ENCODE measurements around the gene HOXD8.

HOXD8 gene

DNA sequence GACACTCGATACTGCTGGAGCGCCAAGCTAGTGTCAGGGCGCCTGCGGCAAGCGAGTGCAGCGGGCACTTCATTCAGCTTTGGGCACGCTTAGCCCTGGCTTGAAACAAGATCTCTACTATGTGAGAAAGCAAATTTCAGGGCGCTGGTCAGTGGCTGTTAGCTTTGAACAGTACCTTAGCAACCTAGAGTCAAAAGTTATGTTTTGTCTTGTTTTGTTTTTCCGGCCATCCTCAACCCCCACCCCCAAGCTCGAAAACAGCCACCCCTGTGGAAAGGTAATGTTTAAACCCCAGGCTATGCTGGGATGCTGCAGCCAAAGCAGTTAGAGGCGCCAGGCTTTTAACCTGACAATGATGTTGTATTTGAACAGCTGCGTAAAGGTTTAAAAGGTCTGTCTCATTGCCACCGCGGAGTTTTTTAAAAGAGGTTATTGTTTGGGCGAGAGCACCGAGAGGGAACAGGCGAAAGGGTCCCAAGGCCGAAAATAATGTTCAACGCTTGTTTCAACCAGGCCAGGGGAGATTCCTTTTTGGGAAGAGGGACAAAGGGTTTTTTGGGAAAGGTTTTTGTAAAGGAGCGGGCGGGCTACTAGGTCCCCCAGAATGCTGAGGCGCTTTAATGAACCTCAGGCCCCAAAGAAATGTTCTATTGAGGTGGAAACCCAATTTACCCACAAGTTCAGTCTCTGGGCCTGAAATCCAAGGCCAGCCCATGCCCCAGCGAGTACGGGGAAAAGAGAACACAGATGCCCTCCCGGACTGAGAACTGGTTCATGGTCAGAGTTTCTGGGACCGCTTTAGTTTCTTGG lies 15.2 kb upstream of the HOXD8 start:
- Mint-ChIP-seq H3K9me3 (peaks cover 3% of the 10 kb centered on the region), H3K4me3 (no peak overlapping the region), H3K27ac (no peak overlapping the region), H3K36me3 (ENCODE audit: low read depth) (no peaks in the 10 kb centered on the region), H3K4me1 (ENCODE audit: low read depth) (peaks cover 9% of the 10 kb centered on the region), H3K27me3 (peaks cover 98% of the 10 kb centered on the region)
- no peak for DNase-seq

- H3K9me3 Mint-ChIP-seq = peaks cover 3% of the 10 kb centered on the region
Observed at GRCh38 chr2:176114930-176115625, 14.4 kb upstream of the HOXD8 start.

DNA sequence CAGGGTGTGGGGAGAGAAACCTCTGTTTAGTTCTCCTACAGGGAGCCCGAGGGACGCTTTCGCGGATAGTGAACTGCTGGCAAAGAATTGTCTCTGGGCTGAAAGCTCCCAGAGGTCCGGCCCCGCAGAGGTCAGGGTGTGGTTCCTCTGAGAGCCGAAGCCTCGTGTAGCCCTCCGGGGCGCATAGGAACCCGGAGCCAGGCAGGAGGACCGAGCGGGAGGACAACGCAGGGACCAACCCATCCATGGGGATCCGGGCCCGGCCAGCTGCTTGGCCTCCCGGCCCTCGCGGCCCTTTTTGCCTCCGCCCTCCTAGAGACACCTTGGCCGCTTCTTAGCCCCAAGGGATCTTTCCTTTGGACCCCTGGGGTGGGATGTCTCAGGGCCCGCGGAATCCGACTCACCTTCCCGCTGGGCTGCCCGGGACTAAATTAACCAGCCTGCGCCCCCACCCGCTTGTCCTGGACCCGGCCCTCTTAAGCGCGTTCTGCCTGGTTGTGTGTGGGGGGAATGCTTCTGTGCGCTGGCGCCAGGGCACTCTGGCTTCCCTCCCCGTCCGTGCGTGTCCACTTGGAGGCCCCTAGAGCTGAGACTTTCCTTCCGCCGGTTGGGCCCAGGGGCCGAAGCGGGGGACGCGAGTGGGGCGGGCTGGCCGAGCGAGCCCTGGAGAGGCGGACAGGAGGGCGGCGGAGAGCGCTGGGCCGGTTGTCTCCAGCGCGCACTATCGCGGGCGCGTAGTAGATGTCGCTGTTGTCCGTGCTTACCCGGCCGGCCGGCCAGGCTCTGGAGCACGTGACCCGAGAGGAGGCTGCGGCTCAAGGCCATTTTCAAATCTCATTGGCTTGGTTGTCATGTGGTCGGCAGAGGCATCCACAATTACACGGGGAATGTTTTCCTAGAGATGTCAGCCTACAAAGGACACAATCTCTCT lies 13.4 kb upstream of the HOXD8 start, which contains the start of gene HOXD10:
Gene HOXD10 (plus strand): TSS at position 896 of the 931 bp plus-strand sequence. CDS start 56 bp downstream, outside the sequence.
- Mint-ChIP-seq H3K9me3 (peaks cover 3% of the 10 kb centered on the region), H3K36me3 (ENCODE audit: low read depth) (no peaks in the 10 kb centered on the region), H3K27ac (no peak within 1 kb of the TSS), H3K4me3 (no peak within 1 kb of the TSS), H3K27me3 (peaks cover 98% of the 10 kb centered on the region), H3K4me1 (ENCODE audit: low read depth) (peaks cover 7% of the 10 kb centered on the region)
- DNase-seq = no peak

More at GRCh38 chr2:176114930-176115625, 14.4 kb upstream of the HOXD8 start:
- Mint-ChIP-seq H3K36me3 (ENCODE audit: low read depth) (no peaks in the 10 kb centered on the region), H3K27me3 (peaks cover 98% of the 10 kb centered on the region), H3K27ac (no peak overlapping the region), H3K4me1 (ENCODE audit: low read depth) (peaks cover 8% of the 10 kb centered on the region), H3K4me3 (no peak overlapping the region)
- no peak for DNase-seq

- no peak overlapping the region for H3K27ac Mint-ChIP-seq
- no peak overlapping the region for H3K4me3 Mint-ChIP-seq
- peaks cover 95% of the 10 kb centered on the region for H3K27me3 Mint-ChIP-seq
- DNase-seq = no peak
- peaks cover 3% of the 10 kb centered on the region for H3K9me3 Mint-ChIP-seq
- no peaks in the 10 kb centered on the region for H3K36me3 Mint-ChIP-seq (ENCODE audit: low read depth)
- peaks cover 4% of the 10 kb centered on the region for H3K4me1 Mint-ChIP-seq (ENCODE audit: low read depth)
Observed at GRCh38 chr2:176117162-176117822, 12.2 kb upstream of the HOXD8 start.

GRCh38 chr2:176117823-176118371 lies 11.6 kb upstream of the HOXD8 start:
- Mint-ChIP-seq H3K36me3 (ENCODE audit: low read depth) (no peaks in the 10 kb centered on the region), H3K4me1 (ENCODE audit: low read depth) (peaks cover 6% of the 10 kb centered on the region), H3K9me3 (peaks cover 3% of the 10 kb centered on the region), H3K27me3 (peaks cover 92% of the 10 kb centered on the region), H3K4me3 (no peak overlapping the region), H3K27ac (no peak overlapping the region)
- DNase-seq = no peak

GRCh38 chr2:176118601-176119339 lies 10.7 kb upstream of the HOXD8 start:
- H3K27ac Mint-ChIP-seq = no peak overlapping the region
- no peak for DNase-seq

DNA sequence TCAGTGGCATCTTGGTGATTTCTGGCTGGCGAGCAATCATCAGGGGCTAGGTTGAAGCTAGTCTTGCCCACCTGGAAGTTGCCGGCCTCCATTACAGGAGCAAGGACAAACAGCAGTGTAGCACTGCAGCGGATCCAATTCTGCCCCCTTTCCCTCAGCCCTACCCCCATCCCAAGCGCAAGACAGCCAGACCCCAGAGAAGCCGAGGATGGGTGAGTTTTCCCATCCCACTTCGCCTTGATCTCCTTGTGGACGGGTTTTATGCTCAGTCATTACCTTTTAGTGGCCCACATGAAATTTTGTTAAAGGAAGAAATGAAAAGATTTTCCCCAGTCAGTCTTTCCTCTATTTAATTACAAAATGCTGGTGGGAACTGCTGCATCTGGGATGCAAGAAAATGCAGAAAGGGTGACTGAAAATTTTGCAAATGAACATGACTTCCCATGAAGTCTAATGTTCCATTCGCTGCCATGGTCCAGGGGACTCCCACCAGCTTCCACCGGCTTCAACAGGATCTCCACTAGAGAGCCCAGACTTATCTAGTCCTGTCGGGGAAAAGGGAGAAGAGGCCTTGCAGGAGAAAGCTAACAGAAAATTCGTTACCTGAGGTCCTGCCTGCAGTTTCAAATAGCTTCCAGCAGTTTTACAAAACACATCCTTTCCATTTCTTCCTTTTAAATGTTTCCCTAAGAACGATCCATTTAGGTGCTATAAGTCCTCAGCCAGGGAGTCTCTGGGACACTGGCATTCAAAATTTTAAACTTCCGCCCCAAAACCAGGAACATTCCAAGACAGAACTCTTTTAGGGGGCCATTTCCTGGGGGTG lies 8.9 kb upstream of the HOXD8 start:
- Mint-ChIP-seq H3K27me3 (peaks cover 91% of the 10 kb centered on the region), H3K4me3 (no peak overlapping the region), H3K36me3 (ENCODE audit: low read depth) (no peaks in the 10 kb centered on the region), H3K4me1 (ENCODE audit: low read depth) (peaks cover 13% of the 10 kb centered on the region), H3K9me3 (peaks cover 3% of the 10 kb centered on the region), H3K27ac (no peak overlapping the region)
- DNase-seq = no peak

More at GRCh38 chr2:176118601-176119339, 10.7 kb upstream of the HOXD8 start:
- Mint-ChIP-seq H3K4me3 (no peak overlapping the region), H3K4me1 (ENCODE audit: low read depth) (peaks cover 10% of the 10 kb centered on the region), H3K27me3 (peaks cover 91% of the 10 kb centered on the region), H3K9me3 (peaks cover 3% of the 10 kb centered on the region), H3K36me3 (ENCODE audit: low read depth) (no peaks in the 10 kb centered on the region)

DNA sequence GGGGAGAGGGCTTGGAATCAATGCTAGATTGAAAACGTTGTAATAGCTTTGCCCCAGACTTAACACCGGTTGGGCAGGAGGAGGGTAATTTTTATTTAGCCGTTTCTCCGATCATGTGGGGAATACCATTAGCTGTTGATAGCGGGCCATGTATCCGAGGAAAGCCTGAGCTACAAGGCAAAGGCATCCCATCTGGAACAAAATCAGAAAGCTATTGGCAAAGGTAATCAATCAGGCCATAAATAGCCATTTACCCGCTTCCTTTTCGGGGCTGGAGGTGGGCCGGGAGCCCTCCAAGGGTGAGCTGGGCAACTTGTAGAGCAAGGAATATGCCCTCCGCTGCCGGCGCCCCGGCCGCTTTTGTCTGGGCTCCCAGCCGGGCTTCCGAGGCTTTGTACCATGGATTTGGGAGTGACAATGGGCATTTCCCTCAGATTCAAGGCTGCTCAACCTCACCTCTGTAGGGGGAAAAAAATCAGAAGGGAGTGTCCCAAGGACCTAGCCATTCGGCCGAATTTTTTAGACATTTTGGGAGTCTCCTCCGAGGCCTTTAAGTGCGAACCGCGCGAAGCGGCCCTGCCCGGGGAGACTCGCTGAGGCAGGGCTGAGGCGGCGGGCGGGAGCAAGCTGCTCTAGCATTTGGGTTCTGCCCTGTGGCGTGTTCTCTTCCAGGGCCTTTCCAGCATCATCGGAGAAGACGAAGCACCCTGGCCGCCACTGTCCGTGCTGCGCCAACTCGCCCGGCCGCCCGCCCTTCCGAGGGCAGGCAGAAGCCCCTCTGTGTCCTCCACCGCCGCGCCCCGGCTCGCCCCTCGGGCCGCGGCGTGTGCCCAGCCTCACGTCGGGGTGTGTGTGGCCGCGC lies 8.1 kb upstream of the HOXD8 start:
- Mint-ChIP-seq H3K36me3 (ENCODE audit: low read depth) (no peaks in the 10 kb centered on the region), H3K4me3 (no peak overlapping the region), H3K27me3 (peaks cover 91% of the 10 kb centered on the region), H3K9me3 (peaks cover 3% of the 10 kb centered on the region), H3K27ac (no peak overlapping the region), H3K4me1 (ENCODE audit: low read depth) (peaks cover 13% of the 10 kb centered on the region)
- DNase-seq = no peak

DNA sequence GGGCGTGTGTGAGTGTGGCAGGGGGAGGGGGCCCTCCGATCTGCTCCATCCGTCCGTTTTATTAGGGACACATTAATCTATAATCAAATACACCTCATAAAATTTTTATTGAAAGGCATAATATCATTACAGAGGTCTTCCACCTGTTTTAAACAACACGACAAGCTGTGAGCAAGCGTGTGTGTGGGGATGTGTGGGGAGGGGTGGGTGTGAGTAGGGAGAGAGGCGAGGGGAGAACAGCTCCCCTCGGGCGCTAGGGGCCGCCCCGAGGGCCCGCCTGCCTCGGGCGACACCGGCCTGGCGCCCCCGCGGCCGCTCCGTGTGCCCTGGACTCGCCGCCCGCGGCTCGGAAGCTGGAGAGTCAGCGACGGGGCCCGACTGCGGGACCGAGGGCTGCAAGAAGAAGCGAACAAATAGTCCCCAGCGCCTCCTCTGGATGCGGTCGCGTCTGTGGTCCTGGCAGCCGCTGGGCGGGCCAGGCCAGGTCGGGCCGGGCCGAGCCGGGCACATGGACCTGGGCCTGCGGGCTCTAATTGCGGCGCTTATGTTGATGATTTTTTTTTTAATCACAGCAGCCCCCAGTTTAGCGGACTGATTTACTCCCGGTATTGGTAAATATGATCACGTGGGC lies 7.3 kb upstream of the HOXD8 start:
- Mint-ChIP-seq H3K27ac (peak overlapping the region; percentile 74), H3K4me3 (peak overlapping the region; percentile 43), H3K9me3 (peaks cover 3% of the 10 kb centered on the region), H3K4me1 (ENCODE audit: low read depth) (peaks cover 13% of the 10 kb centered on the region), H3K36me3 (ENCODE audit: low read depth) (no peaks in the 10 kb centered on the region), H3K27me3 (peaks cover 91% of the 10 kb centered on the region)
- no peak for DNase-seq

DNA sequence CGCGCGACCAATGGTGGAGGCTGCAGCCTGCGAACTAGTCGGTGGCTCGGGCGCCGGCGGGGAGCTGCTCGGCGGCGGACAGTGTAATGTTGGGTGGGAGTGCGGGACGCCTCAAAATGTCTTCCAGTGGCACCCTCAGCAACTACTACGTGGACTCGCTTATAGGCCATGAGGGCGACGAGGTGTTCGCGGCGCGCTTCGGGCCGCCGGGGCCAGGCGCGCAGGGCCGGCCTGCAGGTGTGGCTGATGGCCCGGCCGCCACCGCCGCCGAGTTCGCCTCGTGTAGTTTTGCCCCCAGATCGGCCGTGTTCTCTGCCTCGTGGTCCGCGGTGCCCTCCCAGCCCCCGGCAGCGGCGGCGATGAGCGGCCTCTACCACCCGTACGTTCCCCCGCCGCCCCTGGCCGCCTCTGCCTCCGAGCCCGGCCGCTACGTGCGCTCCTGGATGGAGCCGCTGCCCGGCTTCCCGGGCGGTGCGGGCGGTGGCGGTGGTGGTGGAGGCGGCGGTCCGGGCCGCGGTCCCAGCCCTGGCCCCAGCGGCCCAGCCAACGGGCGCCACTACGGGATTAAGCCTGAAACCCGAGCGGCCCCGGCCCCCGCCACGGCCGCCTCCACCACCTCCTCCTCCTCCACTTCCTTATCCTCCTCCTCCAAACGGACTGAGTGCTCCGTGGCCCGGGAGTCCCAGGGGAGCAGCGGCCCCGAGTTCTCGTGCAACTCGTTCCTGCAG lies 6.7 kb upstream of the HOXD8 start, which contains the start of gene HOXD9:
Gene HOXD9 (plus strand): TSS at position 37 of the 728 bp plus-strand sequence. CDS start 50 bp downstream, at position 87.
- H3K4me1 Mint-ChIP-seq (ENCODE audit: low read depth) = peaks cover 13% of the 10 kb centered on the region
- peak within 1 kb of the TSS; percentile 43 for H3K4me3 Mint-ChIP-seq
- peak within 1 kb of the TSS; percentile 74 for H3K27ac Mint-ChIP-seq
- H3K9me3 Mint-ChIP-seq = peaks cover 3% of the 10 kb centered on the region
- DNase-seq = no peak
- H3K27me3 Mint-ChIP-seq = peaks cover 92% of the 10 kb centered on the region
- no peaks in the 10 kb centered on the region for H3K36me3 Mint-ChIP-seq (ENCODE audit: low read depth)
